IPS DF 19.7 (cell line): ENCODE measurements around the gene SRCIN1.
A peak's percentile ranks its signal among the peaks of the same experiment; 100 is the strongest.
"Not testable (repeated sequence)": the region's sequence is repeated elsewhere in the genome, so short reads cannot be mapped to it uniquely, and the experiment has no call there.

Experiments used
- DNase-seq: peaks from one replicate; pipeline ENCODE4 v3.0.0-alpha.2; 2013; ENCODE audit warnings: low read depth, low spot score

SRCIN1 gene, protein sequence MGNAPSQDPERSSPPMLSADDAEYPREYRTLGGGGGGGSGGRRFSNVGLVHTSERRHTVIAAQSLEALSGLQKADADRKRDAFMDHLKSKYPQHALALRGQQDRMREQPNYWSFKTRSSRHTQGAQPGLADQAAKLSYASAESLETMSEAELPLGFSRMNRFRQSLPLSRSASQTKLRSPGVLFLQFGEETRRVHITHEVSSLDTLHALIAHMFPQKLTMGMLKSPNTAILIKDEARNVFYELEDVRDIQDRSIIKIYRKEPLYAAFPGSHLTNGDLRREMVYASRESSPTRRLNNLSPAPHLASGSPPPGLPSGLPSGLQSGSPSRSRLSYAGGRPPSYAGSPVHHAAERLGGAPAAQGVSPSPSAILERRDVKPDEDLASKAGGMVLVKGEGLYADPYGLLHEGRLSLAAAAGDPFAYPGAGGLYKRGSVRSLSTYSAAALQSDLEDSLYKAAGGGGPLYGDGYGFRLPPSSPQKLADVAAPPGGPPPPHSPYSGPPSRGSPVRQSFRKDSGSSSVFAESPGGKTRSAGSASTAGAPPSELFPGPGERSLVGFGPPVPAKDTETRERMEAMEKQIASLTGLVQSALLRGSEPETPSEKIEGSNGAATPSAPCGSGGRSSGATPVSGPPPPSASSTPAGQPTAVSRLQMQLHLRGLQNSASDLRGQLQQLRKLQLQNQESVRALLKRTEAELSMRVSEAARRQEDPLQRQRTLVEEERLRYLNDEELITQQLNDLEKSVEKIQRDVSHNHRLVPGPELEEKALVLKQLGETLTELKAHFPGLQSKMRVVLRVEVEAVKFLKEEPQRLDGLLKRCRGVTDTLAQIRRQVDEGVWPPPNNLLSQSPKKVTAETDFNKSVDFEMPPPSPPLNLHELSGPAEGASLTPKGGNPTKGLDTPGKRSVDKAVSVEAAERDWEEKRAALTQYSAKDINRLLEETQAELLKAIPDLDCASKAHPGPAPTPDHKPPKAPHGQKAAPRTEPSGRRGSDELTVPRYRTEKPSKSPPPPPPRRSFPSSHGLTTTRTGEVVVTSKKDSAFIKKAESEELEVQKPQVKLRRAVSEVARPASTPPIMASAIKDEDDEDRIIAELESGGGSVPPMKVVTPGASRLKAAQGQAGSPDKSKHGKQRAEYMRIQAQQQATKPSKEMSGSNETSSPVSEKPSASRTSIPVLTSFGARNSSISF

DNA sequence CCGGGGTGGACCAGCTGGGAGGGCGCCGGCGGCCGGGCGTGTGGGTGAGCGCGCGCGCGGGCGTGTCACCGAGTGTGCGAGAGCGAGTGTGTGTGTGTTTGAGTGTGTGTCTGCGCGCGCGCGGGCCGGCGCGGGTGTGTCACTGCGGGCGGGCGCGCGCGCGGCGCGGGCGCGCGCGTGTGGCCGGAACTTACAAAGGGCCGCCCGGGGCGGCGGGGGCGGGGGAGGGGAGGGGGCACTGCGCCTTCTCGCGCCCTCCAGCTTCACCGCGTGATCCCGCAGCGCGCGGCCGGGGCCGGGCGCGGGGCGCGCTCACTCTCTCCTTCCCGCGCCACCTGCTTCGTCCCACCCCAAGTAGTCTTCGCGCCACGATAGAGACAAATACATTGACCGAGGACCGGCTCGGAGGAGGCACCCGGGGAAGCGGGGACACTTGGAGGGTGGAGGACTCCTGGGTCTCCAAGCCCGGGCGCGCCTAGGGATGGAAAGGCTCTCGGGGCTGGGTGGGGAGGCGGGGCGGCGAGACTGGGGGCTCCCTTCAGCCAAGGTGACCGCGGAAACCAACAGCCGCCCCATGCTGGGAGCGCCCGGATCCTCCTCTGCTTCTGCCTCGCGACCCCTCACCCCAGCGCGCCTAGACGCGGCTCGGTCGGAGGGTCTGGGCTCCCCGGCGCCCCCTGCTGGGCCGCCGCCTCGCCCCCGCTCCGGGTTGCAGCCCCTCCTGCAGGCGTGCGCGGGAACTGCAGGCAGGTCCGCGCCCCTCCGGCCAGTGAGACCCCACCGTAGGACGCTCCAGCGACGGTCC is at the start of gene SRCIN1:
Gene SRCIN1 (minus strand): TSS at position 112 of the 805 bp plus-strand sequence. CDS start 247 bp downstream, outside the sequence.
- DNase-seq, result no peak

DNA sequence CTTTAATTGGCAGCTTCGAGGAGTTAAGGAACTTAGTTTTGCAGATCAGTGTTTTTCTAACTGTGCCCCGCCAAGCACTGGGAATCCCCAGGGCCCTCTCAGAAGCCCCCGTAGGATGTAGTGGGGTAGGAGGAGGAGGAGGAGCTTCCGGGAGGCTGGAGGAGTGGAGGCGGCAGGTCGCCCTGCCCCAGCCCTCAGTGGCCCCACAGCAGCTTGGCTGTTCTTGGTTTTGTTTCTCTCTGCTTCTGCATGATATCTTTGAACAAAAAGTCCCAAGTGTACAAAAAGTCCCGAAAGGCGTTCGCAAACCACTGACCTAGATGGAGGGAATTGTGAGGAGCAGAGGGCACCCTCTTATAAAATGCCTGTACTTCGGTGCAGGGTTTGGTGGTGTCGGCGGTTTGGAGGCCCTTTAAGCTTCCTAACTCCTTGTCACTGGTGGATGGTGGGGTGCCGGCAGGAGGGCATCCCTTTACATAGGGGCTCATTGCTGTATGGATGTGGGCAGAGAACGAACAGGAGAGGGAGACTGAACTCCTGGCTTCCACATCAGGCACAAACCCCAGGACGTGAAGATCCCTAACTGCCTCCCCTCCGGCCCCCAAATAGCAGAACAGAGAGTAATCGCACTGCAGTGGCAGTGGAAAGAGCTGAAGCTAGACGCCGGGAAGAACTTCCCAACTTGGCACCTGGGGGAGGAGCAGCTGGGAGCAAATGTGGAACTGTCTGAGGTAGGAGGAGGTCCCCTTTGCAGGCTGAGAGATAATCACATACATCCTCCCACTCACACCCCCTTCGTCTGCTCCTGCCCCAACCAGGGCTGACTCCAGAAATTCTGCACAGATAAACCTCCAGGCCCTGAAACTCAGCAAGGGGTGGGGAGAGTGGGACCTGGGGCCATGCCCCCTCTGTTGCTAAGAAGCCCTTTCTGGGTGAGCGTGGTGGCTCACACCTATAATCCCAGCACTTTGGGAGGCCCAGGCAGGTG is 49.0 kb upstream of the SRCIN1 start:
- no peak for DNase-seq

DNA sequence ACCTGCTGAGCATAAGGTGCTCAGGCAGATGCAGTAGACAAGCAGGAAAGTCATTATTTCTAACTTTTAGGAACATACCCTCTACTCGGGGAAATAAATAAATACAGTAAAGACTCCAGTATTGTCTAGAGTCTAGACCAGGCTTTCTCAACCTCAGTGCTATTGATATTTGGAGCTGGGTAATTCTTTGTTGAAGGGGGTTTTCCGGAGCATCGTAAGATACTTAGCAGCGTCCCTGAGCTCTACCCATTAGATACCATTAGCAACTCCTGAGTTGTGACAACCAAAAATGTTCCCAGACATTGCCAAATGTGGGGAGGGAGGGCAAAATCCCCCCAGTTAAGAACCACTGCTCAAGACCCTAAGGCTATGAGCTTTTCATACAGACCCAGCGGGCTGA is 47.9 kb upstream of the SRCIN1 start:
- DNase-seq, result no peak

DNA sequence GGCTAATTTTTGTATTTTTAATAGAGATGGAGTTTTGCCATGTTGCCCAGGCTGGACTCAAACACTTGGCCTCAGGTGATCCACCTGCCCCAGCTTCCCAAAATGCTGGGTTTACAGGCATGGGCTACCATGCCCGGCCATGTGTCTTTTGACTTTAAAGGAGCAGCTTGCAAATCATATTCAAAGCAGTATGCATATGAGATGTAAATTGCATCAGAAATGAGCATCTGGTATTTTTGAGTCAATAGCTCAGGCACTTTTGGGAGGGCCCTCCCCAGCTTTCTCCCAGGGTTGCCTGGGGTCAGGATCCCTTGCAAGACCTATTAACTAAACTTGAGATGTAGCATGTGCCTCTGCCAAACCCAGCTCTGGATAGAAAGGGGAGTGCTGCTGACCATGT is 47.5 kb upstream of the SRCIN1 start:
- DNase-seq, result no peak

DNA sequence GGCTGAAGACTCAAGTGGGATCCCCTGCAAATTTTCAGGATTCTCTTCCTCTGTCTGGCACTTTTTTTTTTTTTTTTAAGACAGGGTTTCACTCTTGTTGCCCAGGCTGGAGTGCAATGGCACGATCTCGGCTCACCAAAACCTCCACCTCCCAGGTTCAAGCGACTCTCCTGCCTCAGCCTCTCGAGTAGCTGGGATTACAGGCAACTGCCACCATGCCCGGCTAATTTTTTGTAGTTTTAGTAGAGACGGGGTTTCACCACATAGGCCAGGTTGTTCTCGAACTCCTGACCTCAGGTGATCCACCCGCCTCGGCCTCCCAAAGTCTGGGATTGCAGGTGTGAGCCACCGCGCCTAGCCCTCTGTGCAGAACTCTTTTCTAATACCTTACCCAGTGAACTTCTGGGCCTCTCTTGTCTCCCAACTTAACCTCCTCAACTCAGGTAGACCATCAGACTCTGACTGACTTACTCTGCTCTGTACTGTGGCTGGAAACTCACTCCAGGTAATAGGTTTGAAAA is 45.0 kb upstream of the SRCIN1 start:
- not testable (repeated sequence) for DNase-seq

DNA sequence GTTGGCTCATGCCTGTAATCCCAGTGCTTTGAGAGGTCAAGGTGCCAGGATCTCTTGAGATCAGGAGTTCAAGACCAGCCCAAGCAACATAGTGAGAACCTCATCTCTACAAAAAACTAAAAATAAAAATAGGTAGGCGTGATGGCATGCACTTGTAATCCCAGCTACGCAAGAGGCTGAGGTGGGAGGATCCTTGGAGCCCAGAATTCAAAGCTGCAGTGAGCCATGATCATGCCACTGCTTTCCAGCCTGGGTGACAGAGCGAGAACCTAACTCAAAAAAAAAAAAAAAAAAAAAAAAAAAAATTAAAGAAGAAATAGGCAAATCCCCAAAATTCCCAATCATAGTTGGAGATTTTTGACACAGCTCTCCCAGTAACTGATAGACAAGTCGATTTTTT is 32.2 kb upstream of the SRCIN1 start:
- DNase-seq, result no peak

DNA sequence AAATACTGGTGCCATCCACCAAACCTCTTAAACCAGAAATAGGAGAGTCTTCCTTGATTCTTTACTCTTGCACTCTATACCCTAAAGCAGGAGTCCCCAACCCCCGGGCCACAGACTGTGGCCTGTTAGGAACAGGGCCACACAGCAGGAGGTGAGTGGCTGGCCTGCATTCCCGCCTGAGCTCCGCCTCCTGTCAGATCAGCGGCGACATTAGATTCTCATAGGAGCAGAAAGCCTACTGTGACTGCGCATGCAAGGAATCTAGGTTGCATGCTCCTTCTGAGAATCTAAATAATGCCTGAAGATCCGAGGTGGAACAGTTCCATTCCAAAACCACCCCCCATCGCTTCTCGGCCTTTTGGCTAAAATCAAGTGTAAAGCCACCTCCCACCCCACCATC is 30.3 kb upstream of the SRCIN1 start:
- DNase-seq, result peak; percentile 35

DNA sequence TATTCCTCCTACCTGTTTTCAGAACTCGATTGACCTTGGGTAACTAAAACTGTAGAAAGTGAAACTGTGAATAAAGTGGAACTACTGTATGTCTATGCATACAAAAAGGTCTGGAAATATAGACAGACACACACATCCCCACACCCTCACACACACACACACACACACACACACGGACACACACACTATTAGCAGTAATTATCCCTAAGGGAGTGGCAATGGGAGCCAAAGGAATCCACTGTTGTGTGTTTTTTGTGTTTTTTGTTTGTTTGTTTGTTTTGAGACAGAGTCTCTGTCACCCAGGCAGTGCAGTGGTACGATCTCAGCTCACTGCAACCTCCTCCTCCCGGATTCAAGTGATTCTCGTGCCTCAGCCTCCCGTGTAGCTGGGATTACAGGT is 26.6 kb upstream of the SRCIN1 start:
- no peak for DNase-seq

DNA sequence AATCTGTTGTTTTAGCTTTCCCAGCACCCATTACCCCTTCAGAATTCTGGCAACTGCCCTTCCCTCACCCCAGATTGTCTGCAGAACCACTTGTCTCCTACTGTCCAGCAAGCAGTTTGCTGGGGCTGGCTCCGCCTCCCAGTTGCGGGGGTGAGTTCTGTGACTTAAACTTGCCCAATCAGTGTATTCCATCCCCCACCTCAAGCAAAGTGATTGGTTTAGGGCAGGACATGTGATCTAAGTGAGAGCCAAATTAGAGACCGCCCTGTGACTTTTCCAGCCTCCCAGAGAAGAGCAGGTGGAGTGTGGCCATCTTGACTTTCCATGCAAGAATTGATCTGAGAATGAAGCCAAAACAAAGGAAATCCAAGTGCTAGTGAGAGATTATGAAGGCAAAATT is 22.7 kb upstream of the SRCIN1 start:
- no peak for DNase-seq

DNA sequence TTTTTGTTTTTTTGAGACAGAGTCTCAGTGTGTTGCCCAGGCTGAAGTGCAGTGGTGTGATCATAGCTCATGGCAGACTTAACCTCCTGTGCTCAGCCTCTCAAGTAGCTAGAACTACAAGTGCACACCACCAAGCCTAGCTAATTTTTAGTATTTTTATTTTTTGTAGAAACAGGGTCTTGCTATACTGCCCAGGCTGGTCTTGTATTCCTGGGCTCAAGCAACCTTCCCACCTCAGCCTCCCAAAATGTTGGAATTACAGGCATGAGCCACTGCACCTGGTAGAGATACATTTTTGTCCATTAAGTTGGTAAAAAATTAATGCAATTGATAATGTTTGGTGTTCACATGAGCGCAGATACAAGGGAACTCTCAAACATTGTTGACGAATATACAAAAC is 22.2 kb upstream of the SRCIN1 start:
- no peak for DNase-seq

DNA sequence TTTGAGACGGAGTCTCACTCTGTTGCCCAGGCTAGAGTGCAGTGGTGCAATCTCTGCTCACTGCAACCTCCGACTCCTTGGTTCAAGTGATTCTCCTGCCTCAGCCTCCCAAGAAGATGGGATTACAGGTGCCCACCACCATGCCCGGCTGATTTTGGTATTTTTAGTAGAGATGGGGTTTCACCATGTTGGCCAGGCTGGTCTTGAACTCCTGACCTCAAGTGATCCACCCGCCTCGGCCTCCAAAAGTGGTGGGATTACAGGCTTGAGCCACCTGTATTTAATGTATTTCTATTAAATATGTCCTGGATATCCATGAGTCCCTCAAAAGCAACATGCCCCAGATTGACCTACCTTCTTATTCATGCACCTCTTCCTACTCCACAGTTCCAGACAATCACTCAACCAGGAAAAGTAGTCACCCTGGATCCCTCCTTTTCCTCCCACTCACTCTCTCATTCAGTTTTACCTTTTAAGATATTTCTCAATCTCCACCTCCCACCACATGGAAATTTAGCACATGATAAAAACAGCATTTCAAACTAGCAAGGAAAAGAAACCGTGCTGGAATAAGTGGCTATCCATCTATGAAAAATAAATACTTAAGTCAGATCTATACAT is 21.0 kb upstream of the SRCIN1 start:
- not testable (repeated sequence) for DNase-seq

DNA sequence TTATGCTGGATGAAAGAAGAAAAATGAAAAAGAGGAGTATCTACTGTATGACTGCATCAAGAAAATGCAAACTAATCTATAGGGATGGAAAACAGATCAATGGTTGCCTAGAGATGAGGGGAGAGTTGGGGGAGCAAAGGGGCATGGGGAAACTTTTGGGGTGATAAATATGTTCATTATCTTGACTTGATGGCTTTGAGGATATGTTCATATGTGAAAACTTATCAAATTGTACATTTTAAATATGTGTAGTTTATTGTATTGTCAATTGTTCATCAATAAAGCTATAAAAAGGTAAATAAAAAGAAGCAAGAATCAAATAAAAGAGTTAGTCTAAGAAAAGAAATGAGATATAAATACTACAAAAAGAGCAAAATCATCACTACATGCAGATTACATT is 19.7 kb upstream of the SRCIN1 start:
- no peak for DNase-seq

DNA sequence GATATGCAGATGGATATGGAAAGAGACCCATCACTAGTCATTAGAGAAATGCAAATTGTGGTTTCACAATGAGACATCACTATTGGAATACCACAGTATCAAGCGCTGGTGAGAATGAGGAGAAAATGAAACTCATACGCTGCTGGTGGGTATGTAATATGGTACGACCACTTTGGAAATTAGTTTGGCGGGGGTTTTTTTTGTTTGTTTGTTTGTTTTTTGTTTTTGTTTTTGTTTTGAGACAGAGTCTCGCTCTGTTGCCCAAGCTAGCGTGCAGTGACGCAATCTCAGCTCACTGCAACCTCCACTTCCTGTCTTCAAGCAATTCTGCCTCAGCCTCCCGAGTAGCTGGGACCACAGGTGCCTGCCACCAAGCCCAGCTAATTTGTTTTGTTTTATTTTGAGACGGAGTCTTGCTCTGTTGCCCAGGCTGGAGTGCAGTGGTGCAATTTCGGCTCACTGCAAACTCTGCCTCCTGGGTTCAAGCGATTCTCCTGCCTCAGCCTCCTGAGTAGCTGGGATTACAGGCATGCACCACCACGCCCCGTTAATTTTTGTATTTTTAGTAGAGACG is 19.1 kb upstream of the SRCIN1 start:
- DNase-seq, result not testable (repeated sequence)

DNA sequence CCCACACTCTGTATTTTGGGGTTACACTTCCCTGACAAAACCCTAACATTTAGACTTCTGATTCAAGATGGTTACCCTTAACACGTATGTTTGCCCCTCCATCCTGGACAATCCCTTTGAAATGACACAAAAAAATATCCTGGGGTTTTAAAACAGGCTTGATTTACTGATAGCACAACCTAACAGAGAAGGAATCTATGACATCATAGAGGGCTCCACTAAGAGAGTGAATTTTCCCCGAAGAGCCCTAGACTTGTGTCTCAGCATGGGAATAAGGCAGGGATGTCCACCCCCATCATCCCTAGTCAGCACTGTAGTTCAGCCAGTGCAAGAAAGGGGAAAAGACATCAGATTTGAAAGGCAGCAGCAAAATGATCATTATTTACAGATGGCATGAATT is 15.8 kb upstream of the SRCIN1 start:
- no peak for DNase-seq

DNA sequence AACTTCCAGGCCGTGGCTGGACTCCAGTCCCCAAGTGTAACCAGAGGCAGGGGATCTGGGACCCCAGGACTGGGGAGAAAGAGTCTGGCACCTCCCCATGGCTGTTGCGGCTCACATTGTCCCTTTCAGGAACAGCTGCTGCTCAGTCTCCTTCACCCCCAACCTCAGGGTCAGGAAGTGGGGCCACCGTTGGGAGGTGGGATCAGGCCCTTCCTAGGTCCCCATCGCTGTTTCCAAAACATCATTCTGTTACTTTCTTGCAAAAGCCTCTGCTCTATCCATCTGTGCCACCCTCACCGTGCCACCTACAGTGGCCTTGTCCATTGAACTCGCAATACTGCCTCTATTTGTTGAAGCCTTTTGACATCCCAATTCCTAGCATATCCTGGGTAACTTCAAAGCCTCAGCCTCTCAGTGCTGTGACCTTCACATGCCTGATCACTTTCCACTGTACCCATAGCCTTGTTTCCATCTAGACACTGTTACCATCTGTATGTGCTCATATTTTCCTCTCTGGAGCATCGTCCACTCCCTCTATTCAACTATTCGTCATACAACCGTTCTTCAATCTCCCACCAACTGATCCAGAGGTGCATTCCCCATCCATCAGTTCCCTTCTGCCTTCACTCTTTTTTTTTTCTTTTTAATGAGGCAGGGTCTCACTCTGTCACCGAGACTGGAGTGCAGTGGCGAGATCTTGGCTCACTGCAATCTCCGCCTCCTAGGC is 15.0 kb upstream of the SRCIN1 start:
- DNase-seq, result no peak

DNA sequence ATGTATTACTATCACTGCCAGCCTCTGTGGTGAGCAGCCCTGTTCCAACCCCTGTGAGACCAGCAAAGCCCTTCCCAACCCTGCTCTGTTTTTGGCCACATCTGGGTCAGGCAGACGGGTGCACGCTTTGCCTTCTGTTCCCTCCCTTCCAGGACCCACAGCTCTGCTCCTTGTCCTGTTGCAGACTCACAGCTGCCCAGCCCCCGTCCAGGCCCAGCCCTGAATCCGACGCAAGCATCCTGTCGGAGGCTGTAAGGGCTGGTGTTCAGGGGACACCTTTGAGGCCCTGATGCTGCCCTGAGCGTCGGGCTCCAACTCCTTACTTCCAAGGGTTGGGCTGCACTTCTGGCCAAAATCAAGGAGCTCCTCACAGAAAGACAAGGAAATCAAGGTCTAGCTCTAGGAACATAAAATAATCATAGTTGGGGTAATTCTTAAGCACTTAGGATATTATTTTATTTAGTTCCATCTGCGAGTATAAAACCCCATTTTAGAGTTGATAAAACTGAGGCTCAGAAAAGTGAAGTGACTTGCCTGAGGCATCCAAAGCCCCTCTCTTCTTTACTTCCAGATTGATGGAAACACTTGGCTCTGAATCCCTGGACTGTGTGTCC is 14.3 kb upstream of the SRCIN1 start:
- DNase-seq, result no peak

DNA sequence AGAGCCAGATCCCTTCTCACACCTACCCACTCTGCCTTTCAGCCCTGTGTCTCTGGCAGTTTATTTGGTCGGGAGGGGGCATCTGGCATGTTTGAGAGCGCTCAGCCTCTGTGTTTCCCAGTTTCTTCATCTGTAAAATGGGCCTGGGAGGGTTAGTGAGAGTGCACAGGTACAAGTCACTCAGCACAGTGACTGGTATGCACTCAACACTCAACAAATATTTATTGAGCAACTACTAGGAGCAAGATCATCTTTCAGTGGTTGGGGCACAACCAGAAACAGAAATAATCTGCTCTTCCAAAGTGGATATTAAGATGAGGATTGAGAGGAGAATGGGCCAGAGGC is 13.7 kb upstream of the SRCIN1 start:
- no peak for DNase-seq
